ENCODE data around the gene PARP3.

Gene PARP3

GRCh38 chr3:51949121-51949520, 7.0 kb downstream of the PARP3 start:
- no peak overlapping the region for H3K4me3 ChIP-seq
- no peaks in the 10 kb centered on the region for H3K27me3 ChIP-seq (ENCODE audit: low read depth)
- H3K36me3 ChIP-seq (replicated peaks): no peaks in the 10 kb centered on the region
- H3K4me1 ChIP-seq: no peaks in the 10 kb centered on the region
- H3K9me3 ChIP-seq: no peaks in the 10 kb centered on the region
- in situ Hi-C loops (cut with MboI; ENCODE audit: low sequenced_read_pairs): no loop called here
- DNase-seq (ENCODE audit: low spot score in 2 of 2): no peak

GRCh38 chr3:51950899-51951298, 8.7 kb downstream of the PARP3 start:
- H3K27me3 ChIP-seq (ENCODE audit: low read depth): no peaks in the 10 kb centered on the region
- in situ Hi-C loops (cut with MboI; ENCODE audit: low sequenced_read_pairs): no loop called here

GRCh38 chr3:51953445-51953844, 11.3 kb downstream of the PARP3 start:
- Histone ChIP-seq H3K9me3 (no peaks in the 10 kb centered on the region), H3K36me3 (replicated peaks) (no peaks in the 10 kb centered on the region; the same call in none of the 2 replicates), H3K4me3 (no peak overlapping the region), H3K4me1 (no peaks in the 10 kb centered on the region), H3K27me3 (ENCODE audit: low read depth) (no peaks in the 10 kb centered on the region)
- in situ Hi-C loops (cut with MboI; ENCODE audit: low sequenced_read_pairs): no loop called here
- no peak for DNase-seq (ENCODE audit: low spot score in 2 of 2)

More at GRCh38 chr3:51950899-51951298, 8.7 kb downstream of the PARP3 start:
- Histone ChIP-seq H3K4me1 (no peaks in the 10 kb centered on the region), H3K36me3 (replicated peaks) (no peaks in the 10 kb centered on the region), H3K4me3 (no peak overlapping the region), H3K9me3 (no peaks in the 10 kb centered on the region)
- DNase-seq (ENCODE audit: low spot score in 2 of 2): no peak

- DNase-seq (ENCODE audit: low spot score in 2 of 2): no peak
- in situ Hi-C loops (cut with MboI; ENCODE audit: low sequenced_read_pairs): no loop called here
- Histone ChIP-seq H3K4me3 (no peak overlapping the region), H3K27me3 (ENCODE audit: low read depth) (no peaks in the 10 kb centered on the region), H3K36me3 (replicated peaks) (peaks cover 2% of the 10 kb centered on the region), H3K9me3 (no peaks in the 10 kb centered on the region), H3K4me1 (no peaks in the 10 kb centered on the region)
Observed at GRCh38 chr3:51954105-51954504, 11.9 kb downstream of the PARP3 start.

- H3K36me3 ChIP-seq (replicated peaks): peaks cover 9% of the 10 kb centered on the region
- in situ Hi-C loops (cut with MboI; ENCODE audit: low sequenced_read_pairs): no loop called here
- DNase-seq (ENCODE audit: low spot score in 2 of 2): no peak
- H3K4me3 ChIP-seq: no peak overlapping the region
- H3K9me3 ChIP-seq: no peaks in the 10 kb centered on the region
- H3K27me3 ChIP-seq (ENCODE audit: low read depth): no peaks in the 10 kb centered on the region
- no peaks in the 10 kb centered on the region for H3K4me1 ChIP-seq
Observed at GRCh38 chr3:51954713-51955112, 12.6 kb downstream of the PARP3 start.

- no peaks in the 10 kb centered on the region for H3K4me1 ChIP-seq
- H3K9me3 ChIP-seq: no peaks in the 10 kb centered on the region
- in situ Hi-C loops (cut with MboI; ENCODE audit: low sequenced_read_pairs): no loop called here
- peaks cover 15% of the 10 kb centered on the region for H3K36me3 ChIP-seq (replicated peaks)
- no peak for DNase-seq (ENCODE audit: low spot score in 2 of 2)
- H3K4me3 ChIP-seq: no peak within 1 kb of the TSS
- H3K27me3 ChIP-seq (ENCODE audit: low read depth): no peaks in the 10 kb centered on the region
Observed at GRCh38 chr3:51955175-51955892, 13.2 kb downstream of the PARP3 start, which contains the start of gene GPR62. Gene GPR62 (plus strand): TSS chr3:51955381. CDS start chr3:51955653, 272 bp downstream.

GRCh38 chr3:51955893-51956770, 14.0 kb downstream of the PARP3 start:
- H3K4me1 ChIP-seq: no peaks in the 10 kb centered on the region
- no peak overlapping the region for H3K4me3 ChIP-seq
- peaks cover 16% of the 10 kb centered on the region for H3K36me3 ChIP-seq (replicated peaks)
- in situ Hi-C loops (cut with MboI; ENCODE audit: low sequenced_read_pairs): no loop called here
- DNase-seq (ENCODE audit: low spot score in 2 of 2): no peak
- H3K9me3 ChIP-seq: no peaks in the 10 kb centered on the region
- no peaks in the 10 kb centered on the region for H3K27me3 ChIP-seq (ENCODE audit: low read depth)

GRCh38 chr3:51957520-51958205, 15.5 kb downstream of the PARP3 start:
- in situ Hi-C loops (cut with MboI; ENCODE audit: low sequenced_read_pairs): no loop called here
- Histone ChIP-seq H3K36me3 (replicated peaks) (peaks cover 20% of the 10 kb centered on the region), H3K4me1 (peaks cover 10% of the 10 kb centered on the region), H3K4me3 (no peak overlapping the region), H3K9me3 (no peaks in the 10 kb centered on the region), H3K27me3 (ENCODE audit: low read depth) (no peaks in the 10 kb centered on the region)
- DNase-seq (ENCODE audit: low spot score in 2 of 2): no peak

- Histone ChIP-seq H3K9me3 (no peaks in the 10 kb centered on the region), H3K4me3 (no peak overlapping the region), H3K27me3 (ENCODE audit: low read depth) (no peaks in the 10 kb centered on the region), H3K4me1 (peaks cover 16% of the 10 kb centered on the region), H3K36me3 (replicated peaks) (peaks cover 20% of the 10 kb centered on the region)
- in situ Hi-C loops (cut with MboI; ENCODE audit: low sequenced_read_pairs): no loop called here
- DNase-seq (ENCODE audit: low spot score in 2 of 2): no peak
Observed at GRCh38 chr3:51958603-51959521, 16.7 kb downstream of the PARP3 start.

GRCh38 chr3:51959651-51960050, 17.5 kb downstream of the PARP3 start:
- Histone ChIP-seq H3K27me3 (ENCODE audit: low read depth) (no peaks in the 10 kb centered on the region), H3K4me1 (peaks cover 21% of the 10 kb centered on the region), H3K36me3 (replicated peaks) (peaks cover 20% of the 10 kb centered on the region), H3K4me3 (no peak overlapping the region), H3K9me3 (no peaks in the 10 kb centered on the region)
- in situ Hi-C loops (cut with MboI; ENCODE audit: low sequenced_read_pairs): no loop called here
- DNase-seq (ENCODE audit: low spot score in 2 of 2): no peak

- Histone ChIP-seq H3K4me3 (no peak overlapping the region), H3K27me3 (ENCODE audit: low read depth) (no peaks in the 10 kb centered on the region), H3K9me3 (no peaks in the 10 kb centered on the region), H3K36me3 (replicated peaks) (peaks cover 20% of the 10 kb centered on the region), H3K4me1 (peaks cover 22% of the 10 kb centered on the region)
- no peak for DNase-seq (ENCODE audit: low spot score in 2 of 2)
- in situ Hi-C loops (cut with MboI; ENCODE audit: low sequenced_read_pairs): no loop called here
Observed at GRCh38 chr3:51960386-51960785, 18.2 kb downstream of the PARP3 start.

GRCh38 chr3:51961011-51961410, 18.8 kb downstream of the PARP3 start:
- in situ Hi-C loops (cut with MboI; ENCODE audit: low sequenced_read_pairs): no loop called here
- Histone ChIP-seq H3K9me3 (no peaks in the 10 kb centered on the region), H3K27me3 (ENCODE audit: low read depth) (no peaks in the 10 kb centered on the region), H3K4me3 (no peak overlapping the region), H3K36me3 (replicated peaks) (peaks cover 20% of the 10 kb centered on the region), H3K4me1 (peaks cover 24% of the 10 kb centered on the region)
- DNase-seq (ENCODE audit: low spot score in 2 of 2): no peak
